ENCODE measurements around the gene GAGE12J.

DNA sequence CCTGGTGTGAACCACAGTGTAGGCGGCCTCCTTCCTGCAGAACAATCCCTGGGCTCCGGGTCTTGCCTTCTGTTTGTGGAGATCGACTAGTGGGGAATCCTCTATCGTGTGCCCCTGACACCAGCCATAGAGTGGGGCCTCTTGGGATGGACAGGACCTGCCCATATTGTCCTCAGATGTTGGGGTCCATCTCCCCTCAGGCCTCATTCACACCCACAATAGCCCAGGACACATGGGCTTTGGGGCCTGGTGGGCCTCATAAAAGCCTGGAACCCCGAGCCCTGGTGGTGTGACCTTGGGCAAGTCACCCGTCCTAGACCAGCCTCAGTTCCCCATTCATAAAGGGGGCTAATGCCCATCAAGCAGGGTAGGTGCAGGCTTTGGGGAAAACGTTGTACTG, 31.6 kb upstream of the GAGE12J start:
- TF ChIP-seq YY1 (IDR thresholded peaks at IDR 0.05; ENCODE audit: extremely low read depth, insufficient replicate concordance, low read depth, low read length) = no peak
- no peak for TF ChIP-seq CEBPB (IDR thresholded peaks at IDR 0.05; ENCODE audit: low read depth)
- TF ChIP-seq EGR1 (IDR thresholded peaks at IDR 0.05; ENCODE audit: low read depth) = no peak
- TF ChIP-seq EZH2 (IDR thresholded peaks at IDR 0.05) = no peak
- TF ChIP-seq, protein P1, sequence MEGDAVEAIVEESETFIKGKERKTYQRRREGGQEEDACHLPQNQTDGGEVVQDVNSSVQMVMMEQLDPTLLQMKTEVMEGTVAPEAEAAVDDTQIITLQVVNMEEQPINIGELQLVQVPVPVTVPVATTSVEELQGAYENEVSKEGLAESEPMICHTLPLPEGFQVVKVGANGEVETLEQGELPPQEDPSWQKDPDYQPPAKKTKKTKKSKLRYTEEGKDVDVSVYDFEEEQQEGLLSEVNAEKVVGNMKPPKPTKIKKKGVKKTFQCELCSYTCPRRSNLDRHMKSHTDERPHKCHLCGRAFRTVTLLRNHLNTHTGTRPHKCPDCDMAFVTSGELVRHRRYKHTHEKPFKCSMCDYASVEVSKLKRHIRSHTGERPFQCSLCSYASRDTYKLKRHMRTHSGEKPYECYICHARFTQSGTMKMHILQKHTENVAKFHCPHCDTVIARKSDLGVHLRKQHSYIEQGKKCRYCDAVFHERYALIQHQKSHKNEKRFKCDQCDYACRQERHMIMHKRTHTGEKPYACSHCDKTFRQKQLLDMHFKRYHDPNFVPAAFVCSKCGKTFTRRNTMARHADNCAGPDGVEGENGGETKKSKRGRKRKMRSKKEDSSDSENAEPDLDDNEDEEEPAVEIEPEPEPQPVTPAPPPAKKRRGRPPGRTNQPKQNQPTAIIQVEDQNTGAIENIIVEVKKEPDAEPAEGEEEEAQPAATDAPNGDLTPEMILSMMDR (IDR thresholded peaks at IDR 0.05 in 2 of 3, conservative IDR thresholded peaks at IDR 0.05 in 1 of 3; ENCODE audit: borderline replicate concordance in 1 of 3, insufficient read depth in 1 of 3, low read depth in 2 of 3, low read length in 2 of 3) = no peak
- TF ChIP-seq CBX3 (IDR thresholded peaks at IDR 0.05; ENCODE audit: low read depth) = no peak
- no peak for TF ChIP-seq JUND (IDR thresholded peaks at IDR 0.05)
- no peak for TF ChIP-seq ATF3 (IDR thresholded peaks at IDR 0.05)
- TF ChIP-seq REST (IDR thresholded peaks at IDR 0.05; ENCODE audit: low read depth) = no peak
- TF ChIP-seq POLR2AphosphoS5 (IDR thresholded peaks at IDR 0.05; ENCODE audit: low read depth, low read length) = no peak
